T-cell (primary cell): Measurements from ENCODE around the gene MIB2. TPM values are rescaled to one million over a fixed set of nuclear protein-coding genes. Genes with fewer than 3 reads are reported as not detected.

Experiments
- ATAC-seq, 4 experiments: fragments of 200-7000 bp in 3 of 4; fragments of 150-1000 bp in 1 of 4; cut with Tn5 transposase; replicated peaks in 1 of 4; 1 replicate in 3 of 4; 2 replicates in 1 of 4; pipeline ENCODE4 v1.10.0; 2021; ENCODE audit warnings: moderate library complexity in 3 of 4, mild to moderate bottlenecking in 2 of 4, moderate number of reproducible peaks in 1 of 4
- CTCF ChIA-PET, 2 donors: fragments of 300-600 bp; sonication (Branson Sonifier 250); formaldehyde crosslinking; loops; one replicate each; lab custom pipeline; 2022; ENCODE audit warnings: antibody characterized with exemption in 2 of 2; lab: Charles Lee
- POLR2A ChIA-PET, 2 donors: fragments of 300-600 bp; sonication (Branson Sonifier 250); formaldehyde crosslinking; loops; one replicate each; lab custom pipeline; 2022; ENCODE audit warnings: antibody characterized with exemption in 2 of 2; lab: Charles Lee
- DNase-seq, 35 experiments: peaks; one replicate each; pipeline versions ENCODE4 v3.0.0 to v3.0.0-alpha.2; 2013 to 2023
- H3K27ac ChIP-seq: one replicate; pipeline ENCODE4 v1.5.1; 2013; ENCODE audit warnings: low read length
- H3K27me3 ChIP-seq, 2 experiments: replicated peaks in 1 of 2; 1 replicate in 1 of 2; 2 replicates in 1 of 2; pipeline versions ENCODE4 v1.6.1 to v1.7.0; 2013; ENCODE audit warnings: low read length in 1 of 2, mixed read lengths in 1 of 2; ENCODE audit not compliant: control insufficient read depth in 2 of 2, insufficient read depth in 2 of 2; ENCODE audit errors: extremely low read depth in 1 of 2
- H3K36me3 ChIP-seq, 2 donors: 1 replicate in 1 of 2; 2 replicates in 1 of 2; pipeline versions ENCODE4 v1.6.1 to v1.7.0; 2013; ENCODE audit warnings: low read length in 1 of 2; ENCODE audit not compliant: control insufficient read depth in 2 of 2, insufficient read depth in 1 of 2; ENCODE audit errors: extremely low read depth in 1 of 2
- H3K4me1 ChIP-seq, 2 experiments: 1 replicate in 1 of 2; 2 replicates in 1 of 2; pipeline versions ENCODE4 v1.6.1 to v1.7.0; 2013; ENCODE audit warnings: low read length in 2 of 2, mixed read lengths in 1 of 2; ENCODE audit not compliant: insufficient read depth in 2 of 2, control insufficient read depth in 1 of 2; ENCODE audit errors: extremely low read depth in 1 of 2
- H3K4me3 ChIP-seq, 2 donors: 1 replicate in 1 of 2; 2 replicates in 1 of 2; pipeline versions ENCODE4 v1.5.1 to v1.7.0; 2013; ENCODE audit warnings: mild to moderate bottlenecking in 2 of 2, low read length in 1 of 2, moderate library complexity in 1 of 2; ENCODE audit not compliant: control insufficient read depth in 1 of 2; ENCODE audit errors: extremely low read depth in 1 of 2
- H3K9me3 ChIP-seq: 2 replicates; pipeline ENCODE4 v1.7.0; 2013
- H3K27ac Mint-ChIP-seq, 2 donors: one replicate each; pipeline ENCODE4 v1.8.0; 2020 to 2021; ENCODE audit warnings: mild to moderate bottlenecking in 2 of 2, mixed read lengths in 2 of 2
- H3K27me3 Mint-ChIP-seq, 2 donors: one replicate each; pipeline ENCODE4 v1.8.0; 2021 to 2022; ENCODE audit warnings: mixed read lengths in 2 of 2
- H3K36me3 Mint-ChIP-seq: one replicate; pipeline ENCODE4 v1.8.0; 2021; ENCODE audit warnings: mixed read lengths
- H3K4me1 Mint-ChIP-seq, 3 donors: one replicate each; pipeline ENCODE4 v1.8.0; 2020 to 2022; ENCODE audit warnings: mixed read lengths in 3 of 3, mild to moderate bottlenecking in 1 of 3
- H3K4me3 Mint-ChIP-seq, 3 donors: one replicate each; pipeline ENCODE4 v1.8.0; 2020 to 2022; ENCODE audit warnings: mild to moderate bottlenecking in 3 of 3, mixed read lengths in 3 of 3, moderate library complexity in 3 of 3
- H3K9me3 Mint-ChIP-seq, 3 donors: one replicate each; pipeline ENCODE4 v1.8.0; 2020 to 2022; ENCODE audit warnings: mixed read lengths in 3 of 3
- WGBS: methylation state at CpG from one replicate; pipeline ENCODE4 v1.1.5; 2013; ENCODE audit warnings: missing lambda C conversion rate; ENCODE audit not compliant: insufficient coverage; 5-methylcytosine and 5-hydroxymethylcytosine counted together
- total RNA-seq, 35 experiments: library from RNA in 6 of 35; stranded (reverse) in 6 of 35; fragments of 120-200 nt in 1 of 35; gene quantifications; one replicate each; pipeline versions ENCODE4 v1.2.1 to v1.2.4 and lab custom pipeline; 2013 to 2026

MIB2 gene
- total RNA-seq, 5 donors from 2014 or later (not counting 1 experiment from before 2014, with no cell fraction given): 68.9 to 105 (median 103) TPM

DNA sequence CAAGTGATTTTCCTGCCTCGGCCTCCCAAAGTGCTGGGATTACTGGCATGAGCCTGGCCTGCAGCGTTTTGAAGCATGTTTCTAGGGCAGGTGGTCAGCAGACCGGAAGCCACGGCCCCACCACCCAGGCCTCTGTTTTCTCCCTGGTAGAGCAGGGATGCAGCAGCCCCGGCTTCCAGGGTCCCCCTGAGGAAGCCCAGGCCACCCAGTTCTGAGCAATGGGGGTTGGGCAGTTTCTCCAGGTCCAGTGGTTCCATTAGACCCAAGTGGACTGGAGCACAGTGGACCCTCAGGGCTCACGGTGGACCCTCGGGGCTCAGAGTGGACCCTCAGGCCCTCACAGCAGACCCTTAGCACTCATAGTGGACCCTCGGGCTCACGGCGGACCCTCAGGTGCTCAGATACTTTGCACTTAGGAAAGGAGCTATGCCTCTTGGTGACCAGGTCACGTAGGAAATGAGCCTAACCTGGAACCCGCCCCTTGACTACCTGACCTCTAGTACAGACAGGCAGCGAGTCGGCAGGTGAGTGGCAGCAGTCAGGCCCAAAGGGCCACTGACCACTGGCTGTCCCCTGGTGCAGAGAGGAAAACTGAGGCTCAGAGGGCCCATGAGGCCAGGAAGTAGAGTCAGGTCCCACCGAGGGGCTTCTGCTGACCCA lies 10.8 kb upstream of the MIB2 start:
- Histone ChIP-seq H3K27ac (no peak overlapping the region), H3K27me3 (peaks cover 0 to 13% of the 10 kb centered on the region in 2 experiments), H3K4me1 (peaks cover 12 to 21% of the 10 kb centered on the region in 2 experiments), H3K4me3 (no peak overlapping the region), H3K9me3 (no peaks in the 10 kb centered on the region), H3K36me3 (no peaks in the 10 kb centered on the region)
- Mint-ChIP-seq H3K27me3 (no peaks in the 10 kb centered on the region), H3K4me1 (peaks cover 14 to 18% (median 15%) of the 10 kb centered on the region in 3 donors), H3K4me3 (peak overlapping the region in 1 of 3 donors; percentile 30), H3K27ac (peak overlapping the region in 1 of 2 donors; percentile 61), H3K36me3 (no peaks in the 10 kb centered on the region), H3K9me3 (no peaks in the 10 kb centered on the region)
- ChIA-PET CTCF (no interaction called here), POLR2A (interaction anchor here in 1 of 2 donors (0.6 kb wide), 1 partner anchor 9 kb away, joined by 3 read pairs; no protein-coding TSS in a partner anchor)
- WGBS: 87% methylated on average over 13 of the region's 15 CpGs
- ATAC-seq: no peak
- no peak for DNase-seq

DNA sequence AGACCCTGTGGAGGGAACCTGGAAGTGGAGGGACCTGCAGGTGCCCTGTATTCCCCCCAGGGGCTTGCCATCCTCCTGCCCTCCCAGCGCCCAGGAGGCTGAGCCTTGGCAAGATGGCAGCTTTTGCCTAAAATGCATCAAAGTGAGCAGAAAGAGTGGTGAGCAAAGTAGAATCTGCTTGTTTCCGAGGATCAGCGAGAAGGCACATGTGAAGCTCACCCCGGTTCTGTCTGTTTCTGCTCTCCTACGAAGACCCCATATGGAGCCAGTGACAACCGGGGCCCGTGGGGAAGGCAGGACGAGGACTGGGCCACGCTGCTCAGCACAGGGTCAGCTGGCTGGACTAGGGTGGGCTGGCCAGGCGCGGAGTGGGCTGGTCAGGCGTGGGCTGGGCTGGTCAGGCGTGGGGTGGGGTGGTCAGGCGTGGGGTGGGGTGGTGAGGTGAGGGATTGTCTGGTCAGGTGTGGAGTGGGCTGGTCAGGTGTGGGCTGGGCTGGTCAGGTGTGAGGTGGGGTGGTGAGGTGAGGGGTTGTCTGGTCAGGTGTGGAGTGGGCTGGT lies 10.2 kb upstream of the MIB2 start:
- no peaks in the 10 kb centered on the region for H3K9me3 Mint-ChIP-seq
- H3K36me3 Mint-ChIP-seq: no peaks in the 10 kb centered on the region
- Histone ChIP-seq H3K27me3 (peaks cover 0 to 13% of the 10 kb centered on the region in 2 experiments), H3K4me3 (no peak overlapping the region), H3K27ac (no peak overlapping the region), H3K9me3 (no peaks in the 10 kb centered on the region), H3K36me3 (no peaks in the 10 kb centered on the region), H3K4me1 (peaks cover 12 to 21% of the 10 kb centered on the region in 2 experiments)
- H3K4me3 Mint-ChIP-seq: peak overlapping the region in 1 of 3 donors; percentile 30
- ChIA-PET POLR2A (no interaction called here), CTCF (no interaction called here)
- no peak for DNase-seq
- H3K4me1 Mint-ChIP-seq: peaks cover 14 to 18% (median 15%) of the 10 kb centered on the region in 3 donors
- no peak for ATAC-seq
- H3K27me3 Mint-ChIP-seq: no peaks in the 10 kb centered on the region
- H3K27ac Mint-ChIP-seq: no peak overlapping the region
- WGBS: 90% methylated on average over 14 of the region's 14 CpGs

GRCh38 chr1:1605724-1606123 lies 9.6 kb upstream of the MIB2 start:
- CTCF ChIA-PET: no interaction called here
- Mint-ChIP-seq H3K27ac (no peak overlapping the region), H3K36me3 (no peaks in the 10 kb centered on the region), H3K9me3 (no peaks in the 10 kb centered on the region), H3K4me1 (peaks cover 13 to 17% (median 14%) of the 10 kb centered on the region in 3 donors), H3K4me3 (no peak overlapping the region), H3K27me3 (no peaks in the 10 kb centered on the region)
- no peak overlapping the region for H3K27ac ChIP-seq
- H3K4me3 ChIP-seq: no peak overlapping the region
- 93% methylated on average over 17 of the region's 17 CpGs for whole genome bisulfite sequencing
- no peaks in the 10 kb centered on the region for H3K36me3 ChIP-seq
- ATAC-seq (no peak), DNase-seq (no peak)
- H3K27me3 ChIP-seq: peaks cover 0 to 10% of the 10 kb centered on the region in 2 experiments
- POLR2A ChIA-PET: no interaction called here
- H3K9me3 ChIP-seq: no peaks in the 10 kb centered on the region
- H3K4me1 ChIP-seq: peaks cover 8 to 16% of the 10 kb centered on the region in 2 experiments

- Mint-ChIP-seq H3K27ac (peak overlapping the region in 1 of 2 donors; percentile 98), H3K4me3 (no peak overlapping the region), H3K36me3 (no peaks in the 10 kb centered on the region), H3K4me1 (peaks cover 14 to 17% (median 14%) of the 10 kb centered on the region in 3 donors), H3K27me3 (no peaks in the 10 kb centered on the region), H3K9me3 (no peaks in the 10 kb centered on the region)
- Histone ChIP-seq H3K36me3 (no peaks in the 10 kb centered on the region), H3K4me1 (peaks cover 6 to 14% of the 10 kb centered on the region in 2 experiments), H3K9me3 (no peaks in the 10 kb centered on the region), H3K27me3 (peaks cover 0 to 6% of the 10 kb centered on the region in 2 experiments), H3K4me3 (no peak overlapping the region), H3K27ac (no peak overlapping the region)
- CTCF ChIA-PET: no interaction called here
- no peak for DNase-seq
- no peak for ATAC-seq
- POLR2A ChIA-PET: no interaction called here
- 94% methylated on average over 9 of the region's 13 CpGs for WGBS
Measured at GRCh38 chr1:1606232-1606631, 9.1 kb upstream of the MIB2 start.

DNA sequence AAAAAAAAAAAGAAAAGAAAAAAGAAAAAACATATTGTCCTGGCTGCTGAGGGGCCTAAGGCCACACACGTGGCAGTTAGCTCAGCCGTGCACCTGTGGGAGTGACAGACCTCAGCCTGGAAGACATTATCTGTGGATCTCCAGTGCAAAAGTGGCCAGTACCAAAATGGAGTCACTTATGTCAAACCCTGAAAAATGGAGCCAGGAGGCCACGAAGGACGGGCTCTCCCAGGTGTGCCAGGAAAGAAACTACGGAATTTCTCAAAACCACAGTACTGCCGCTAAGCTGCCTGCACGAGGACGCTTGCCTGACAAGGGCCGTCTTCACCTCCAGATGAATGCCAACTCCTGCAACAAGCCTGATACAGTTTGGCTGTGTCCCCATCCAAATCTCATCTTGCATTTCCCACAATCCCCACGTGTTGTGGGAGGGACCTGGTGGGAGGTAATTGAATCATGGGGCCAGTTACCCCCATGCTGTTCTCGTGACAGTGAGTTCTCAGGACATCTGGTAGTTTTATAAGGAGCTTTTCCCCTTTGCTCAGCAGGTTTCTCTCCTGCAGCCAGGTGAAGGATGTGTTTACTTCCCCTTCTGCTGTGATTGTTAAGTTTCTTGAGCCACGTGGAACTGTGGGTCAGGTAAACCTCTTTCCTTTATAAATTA lies 5.3 kb upstream of the MIB2 start:
- Mint-ChIP-seq H3K4me3 (no peak overlapping the region), H3K27me3 (no peaks in the 10 kb centered on the region), H3K36me3 (no peaks in the 10 kb centered on the region), H3K9me3 (no peaks in the 10 kb centered on the region), H3K4me1 (peaks cover 30 to 34% (median 31%) of the 10 kb centered on the region in 3 donors), H3K27ac (no peak overlapping the region)
- Histone ChIP-seq H3K27me3 (no peaks in the 10 kb centered on the region), H3K4me1 (peaks cover 14 to 31% of the 10 kb centered on the region in 2 experiments), H3K4me3 (no peak overlapping the region), H3K27ac (no peak overlapping the region), H3K36me3 (no peaks in the 10 kb centered on the region), H3K9me3 (no peaks in the 10 kb centered on the region)
- WGBS: 87% methylated on average over 9 of the region's 12 CpGs
- ChIA-PET POLR2A (interaction anchor here in 1 of 2 donors (0.6 kb wide), 1 partner anchor 21 kb away, joined by 3 read pairs; no protein-coding TSS in a partner anchor), CTCF (no interaction called here)
- ATAC-seq: no peak
- no peak for DNase-seq

GRCh38 chr1:1610796-1611195 lies 4.5 kb upstream of the MIB2 start:
- Mint-ChIP-seq H3K9me3 (no peaks in the 10 kb centered on the region), H3K4me1 (peaks cover 30 to 35% (median 33%) of the 10 kb centered on the region in 3 donors), H3K36me3 (no peaks in the 10 kb centered on the region), H3K27me3 (no peaks in the 10 kb centered on the region), H3K4me3 (no peak overlapping the region), H3K27ac (peak overlapping the region in 1 of 2 donors; percentile 52)
- ChIA-PET POLR2A (no interaction called here), CTCF (no interaction called here)
- no peak overlapping the region for H3K27ac ChIP-seq
- H3K27me3 ChIP-seq: no peaks in the 10 kb centered on the region
- DNase-seq (no peak), ATAC-seq (no peak)
- H3K9me3 ChIP-seq: no peaks in the 10 kb centered on the region
- H3K4me3 ChIP-seq: no peak overlapping the region
- peaks cover 14 to 32% of the 10 kb centered on the region in 2 experiments for H3K4me1 ChIP-seq
- no peaks in the 10 kb centered on the region for H3K36me3 ChIP-seq
- 89% methylated on average over 7 of the region's 9 CpGs for WGBS
